GM19372 (cell line): ENCODE results near the gene PIGZ.

Source experiments
- ATAC-seq: cut with Tn5 transposase; IDR thresholded peaks from one replicate; pipeline ENCODE4 v1.9.1; 2021; ENCODE audit warnings: mild to moderate bottlenecking, low read depth, moderate library complexity; ENCODE audit not compliant: unreplicated experiment

PIGZ gene

GRCh38 chr3:196920733-196921132 is 47.9 kb downstream of the PIGZ start:
- no peak for ATAC-seq

- ATAC-seq = no peak
Observed at GRCh38 chr3:196918968-196919367, 49.7 kb downstream of the PIGZ start.

- ATAC-seq = no peak
Observed at GRCh38 chr3:196916995-196917394, 51.6 kb downstream of the PIGZ start.

- ATAC-seq = no peak
Observed at GRCh38 chr3:196916221-196916620, 52.4 kb downstream of the PIGZ start.

- ATAC-seq = no peak
Observed at GRCh38 chr3:196915375-196915774, 53.3 kb downstream of the PIGZ start.

GRCh38 chr3:196914866-196915265 is 53.8 kb downstream of the PIGZ start:
- ATAC-seq = no peak

GRCh38 chr3:196903740-196904139 is 64.9 kb downstream of the PIGZ start:
- no peak for ATAC-seq

- no peak for ATAC-seq
Observed at GRCh38 chr3:196902296-196902695, 66.3 kb downstream of the PIGZ start.

GRCh38 chr3:196901768-196902167 is 66.9 kb downstream of the PIGZ start:
- no peak for ATAC-seq
